HepG2 (cell line): ENCODE measurements around the gene OPRL1. TPM values are rescaled to one million over a fixed set of nuclear protein-coding genes. Genes with fewer than 3 reads are reported as not detected.

Source experiments
- ARHGAP35 ChIP-seq: sonication (generic); formaldehyde crosslinking; IDR thresholded peaks from 2 replicates; pipeline ENCODE4 v1.9.0; 2022; ENCODE audit warnings: mild to moderate bottlenecking, inconsistent platforms, moderate library complexity, missing genetic modification reagents, borderline replicate concordance
- DDIT3 ChIP-seq: sonication (generic); formaldehyde crosslinking; IDR thresholded peaks from 2 replicates; pipeline ENCODE4 v1.4.0; 2020; ENCODE audit warnings: mild to moderate bottlenecking, missing genetic modification reagents
- FOXK2 ChIP-seq: fragments of 450-650 bp; IDR thresholded peaks from 2 replicates; pipeline ENCODE4 v1.6.1; 2016
- GZF1 ChIP-seq: sonication (generic); formaldehyde crosslinking; IDR thresholded peaks from 2 replicates; pipeline ENCODE4 v1.5.1; 2020; ENCODE audit warnings: mild to moderate bottlenecking, missing genetic modification reagents
- KMT2A ChIP-seq: sonication (generic); formaldehyde crosslinking; IDR thresholded peaks from 2 replicates; pipeline ENCODE4 v1.4.0; 2020; ENCODE audit warnings: missing genetic modification reagents
- MAFF ChIP-seq: IDR thresholded peaks from 2 replicates; pipeline ENCODE4 v1.6.1; 2011; ENCODE audit warnings: low read depth, low read length, improper control_type of control experiment
- MIER2 ChIP-seq: IDR thresholded peaks from 2 replicates; pipeline ENCODE4 v1.6.1; 2016; ENCODE audit warnings: missing biosample characterization, missing genetic modification reagents
- NCOA2 ChIP-seq: sonication (generic); formaldehyde crosslinking; IDR thresholded peaks from 2 replicates; pipeline ENCODE4 v1.8.0; 2022; ENCODE audit warnings: inconsistent platforms
- PAWR ChIP-seq: sonication (generic); formaldehyde crosslinking; IDR thresholded peaks from 2 replicates; pipeline ENCODE4 v1.4.0; 2020; ENCODE audit warnings: missing genetic modification reagents, mild to moderate bottlenecking, borderline replicate concordance
- PCBP2 ChIP-seq: fragments of 200-400 bp; formaldehyde crosslinking; optimal IDR thresholded peaks from 2 replicates; pipeline ENCODE3; 2018; ENCODE audit warnings: low read length, low read depth; ENCODE audit not compliant: poor library complexity, severe bottlenecking
- SETDB1 ChIP-seq: sonication (generic); formaldehyde crosslinking; IDR thresholded peaks from 2 replicates; pipeline ENCODE4 v1.5.1; 2020; ENCODE audit warnings: missing genetic modification reagents, mild to moderate bottlenecking, borderline replicate concordance
- SIX1 ChIP-seq: sonication (generic); formaldehyde crosslinking; IDR thresholded peaks from 2 replicates; pipeline ENCODE4 v1.4.0; 2020; ENCODE audit warnings: missing genetic modification reagents, borderline replicate concordance
- TIGD3 ChIP-seq: sonication (generic); formaldehyde crosslinking; IDR thresholded peaks from 2 replicates; pipeline ENCODE4 v1.5.1; 2020; ENCODE audit warnings: mild to moderate bottlenecking, missing genetic modification reagents, borderline replicate concordance
- YY1 ChIP-seq: IDR thresholded peaks from 2 replicates; pipeline ENCODE4 v1.6.1; 2011; ENCODE audit warnings: low read length, low read depth, moderate library complexity, mild to moderate bottlenecking; ENCODE audit not compliant: insufficient read depth, insufficient replicate concordance
- ZEB1 ChIP-seq: IDR thresholded peaks from 2 replicates; pipeline ENCODE4 v1.6.1; 2012; ENCODE audit warnings: mild to moderate bottlenecking, low read depth, inconsistent platforms; ENCODE audit not compliant: insufficient replicate concordance
- ZMAT3 ChIP-seq: sonication (generic); formaldehyde crosslinking; conservative IDR thresholded peaks from 2 replicates; pipeline ENCODE4 v1.7.0; 2021; ENCODE audit warnings: missing genetic modification reagents
- ZNF230 ChIP-seq: sonication (generic); formaldehyde crosslinking; IDR thresholded peaks from 2 replicates; pipeline ENCODE4 v1.4.0; 2020; ENCODE audit warnings: mild to moderate bottlenecking, missing genetic modification reagents
- ZNF382 ChIP-seq: sonication (generic); formaldehyde crosslinking; IDR thresholded peaks from 2 replicates; pipeline ENCODE4 v1.5.0; 2020; ENCODE audit warnings: missing genetic modification reagents, mild to moderate bottlenecking, borderline replicate concordance
- ZNF546 ChIP-seq: sonication (generic); formaldehyde crosslinking; conservative IDR thresholded peaks from 2 replicates; pipeline ENCODE4 v1.8.1; 2023; ENCODE audit warnings: mild to moderate bottlenecking, missing genetic modification reagents
- ZNF598 ChIP-seq: sonication (generic); formaldehyde crosslinking; IDR thresholded peaks from 2 replicates; pipeline ENCODE4 v1.5.1; 2020; ENCODE audit warnings: mild to moderate bottlenecking, missing genetic modification reagents, borderline replicate concordance
- ZNF619 ChIP-seq: sonication (generic); formaldehyde crosslinking; IDR thresholded peaks from 2 replicates; pipeline ENCODE4 v1.4.0; 2020; ENCODE audit warnings: mild to moderate bottlenecking, missing genetic modification reagents
- ZNF670 ChIP-seq: sonication (generic); formaldehyde crosslinking; IDR thresholded peaks from 2 replicates; pipeline ENCODE4 v1.8.0; 2022; ENCODE audit warnings: mild to moderate bottlenecking, missing genetic modification reagents, borderline replicate concordance
- ZNF710 ChIP-seq: sonication (generic); formaldehyde crosslinking; IDR thresholded peaks from 2 replicates; pipeline ENCODE4 v1.5.0; 2020; ENCODE audit warnings: mild to moderate bottlenecking, missing genetic modification reagents, borderline replicate concordance
- ZNF720 ChIP-seq: sonication (generic); formaldehyde crosslinking; IDR thresholded peaks from 2 replicates; pipeline ENCODE4 v1.4.0; 2020; ENCODE audit warnings: missing genetic modification reagents
- ZNF747 ChIP-seq: sonication (generic); formaldehyde crosslinking; IDR thresholded peaks from 2 replicates; pipeline ENCODE4 v1.8.1; 2023; ENCODE audit warnings: missing genetic modification reagents, mild to moderate bottlenecking, borderline replicate concordance
- ZNF775 ChIP-seq: sonication (generic); formaldehyde crosslinking; IDR thresholded peaks from 2 replicates; pipeline ENCODE4 v1.4.0; 2020; ENCODE audit warnings: missing genetic modification reagents, mild to moderate bottlenecking, moderate library complexity, borderline replicate concordance
- ZSCAN20 ChIP-seq: sonication (generic); formaldehyde crosslinking; IDR thresholded peaks from 2 replicates; pipeline ENCODE4 v1.4.0; 2020; ENCODE audit warnings: missing genetic modification reagents, mild to moderate bottlenecking, borderline replicate concordance
- polyA plus RNA-seq, 8 experiments: library from polyadenylated mRNA; depleted of rRNA in 3 of 8; stranded (reverse) in 7 of 8; unstranded in 1 of 8; fragments of >200 nt; fragmentation: Illumina TruSeq in 4 of 8; extraction: Trizol in 4 of 8; gene quantifications; 2 replicates each; pipeline versions ENCODE4 v1.2.1 to v1.2.3, GENCODE V29; 2011 to 2016; ENCODE audit warnings: low read depth in 4 of 8, missing spikeins in 1 of 8, mixed read lengths in 1 of 8; ENCODE audit not compliant: insufficient read depth in 1 of 8
- total RNA-seq, 5 experiments: library from RNA; depleted of rRNA; stranded (reverse); fragments of >200 nt; fragmentation: Illumina TruSeq; extraction: Trizol; gene quantifications; 2 replicates each; pipeline ENCODE4 v1.2.3, GENCODE V29; 2016; ENCODE audit warnings: low read depth in 1 of 5

OPRL1 gene
- total and polyA plus RNA-seq, 2 of the 13 experiments (the other 11 are each of a cell fraction or from before 2014, with no cell fraction given): 0.35 to 0.71 TPM

- TF ChIP-seq ZNF598 (CRISPR knock-in tag): peak; percentile 75; the same call in 1 of the 2 replicates
- no peak; the same call in 1 of the 2 replicates for TF ChIP-seq ZNF670 (CRISPR knock-in tag)
- peak; percentile 12; the same call in 1 of the 2 replicates for TF ChIP-seq NCOA2 (CRISPR knock-in tag)
- TF ChIP-seq DDIT3 (CRISPR knock-in tag): no peak; the same call in 1 of the 2 replicates
- TF ChIP-seq KMT2A (CRISPR knock-in tag): no peak
- TF ChIP-seq FOXK2: no peak
- no peak; the same call in 1 of the 2 replicates for TF ChIP-seq ZNF230 (CRISPR knock-in tag)
- no peak for TF ChIP-seq ZNF775 (CRISPR knock-in tag)
- no peak for TF ChIP-seq YY1
- peak; percentile 79; the same call in 1 of the 2 replicates for TF ChIP-seq ARHGAP35 (CRISPR knock-in tag)
- TF ChIP-seq ZMAT3 (CRISPR knock-in tag): peak; percentile 86
- peak; percentile 26; the same call in 1 of the 2 replicates for TF ChIP-seq TIGD3 (CRISPR knock-in tag)
- peak; percentile 45; the same call in 1 of the 2 replicates for TF ChIP-seq SIX1 (CRISPR knock-in tag)
- TF ChIP-seq GZF1: peak; percentile 42; the same call in 1 of the 2 replicates
- no peak for TF ChIP-seq ZNF382
- TF ChIP-seq ZEB1: peak; percentile 37
- TF ChIP-seq ZNF546 (CRISPR knock-in tag): 0 out of 2 replicates have a peak, but pooled peaks have one; percentile 4
- no peak for TF ChIP-seq PAWR
- TF ChIP-seq MIER2 (CRISPR knock-in tag): peak; percentile 49; the same call in 1 of the 2 replicates
- no peak for TF ChIP-seq PCBP2
- no peak; the same call in 1 of the 2 replicates for TF ChIP-seq ZNF720 (CRISPR knock-in tag)
- peak; percentile 8; the same call in 1 of the 2 replicates for TF ChIP-seq ZNF619 (CRISPR knock-in tag)
- TF ChIP-seq ZSCAN20 (CRISPR knock-in tag): peak; percentile 88
- no peak for TF ChIP-seq ZNF710
- TF ChIP-seq ZNF747 (CRISPR knock-in tag): peak; percentile 80; the same call in 1 of the 2 replicates
- no peak for TF ChIP-seq MAFF
- TF ChIP-seq SETDB1 (CRISPR knock-in tag): no peak
These were observed 29.4 kb upstream of the OPRL1 start (continued) for GRCh38 chr20:64050261-64051032.
